GM21825 (cell line): Measurements from ENCODE around the gene AFM.
A peak's percentile ranks its signal among the peaks of the same experiment; 100 is the strongest.
"Not testable (repeated sequence)": the region's sequence is repeated elsewhere in the genome, so short reads cannot be mapped to it uniquely, and the experiment has no call there.

ENCODE experiments used
- ATAC-seq: cut with Tn5 transposase; IDR thresholded peaks from one replicate; pipeline ENCODE4 v1.9.1; 2021; ENCODE audit warnings: mild to moderate bottlenecking, moderate library complexity; ENCODE audit not compliant: unreplicated experiment

The AFM gene

GRCh38 chr4:73501664-73502265, 20.2 kb downstream of the AFM start:
- no peak for ATAC-seq

DNA sequence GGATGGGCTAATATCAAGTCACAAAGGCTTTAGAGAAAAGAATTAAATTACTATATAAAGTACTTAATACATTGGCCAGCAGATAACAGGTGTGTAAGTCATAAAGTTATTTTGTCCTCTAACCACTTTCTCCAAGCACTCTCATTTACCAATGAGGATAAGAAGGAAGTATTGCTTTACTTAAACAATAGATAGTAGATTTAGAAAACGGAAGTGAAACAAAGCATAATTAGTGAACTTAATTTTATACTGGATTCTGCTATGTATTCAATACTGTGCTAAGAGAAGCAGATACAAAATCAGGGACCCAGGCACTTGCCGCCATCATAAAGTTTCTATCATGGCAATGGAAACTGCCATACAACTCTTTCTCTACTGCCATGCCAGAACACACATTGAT, 24.0 kb downstream of the AFM start:
- ATAC-seq: no peak

GRCh38 chr4:73507541-73507940, 26.0 kb downstream of the AFM start:
- no peak for ATAC-seq

DNA sequence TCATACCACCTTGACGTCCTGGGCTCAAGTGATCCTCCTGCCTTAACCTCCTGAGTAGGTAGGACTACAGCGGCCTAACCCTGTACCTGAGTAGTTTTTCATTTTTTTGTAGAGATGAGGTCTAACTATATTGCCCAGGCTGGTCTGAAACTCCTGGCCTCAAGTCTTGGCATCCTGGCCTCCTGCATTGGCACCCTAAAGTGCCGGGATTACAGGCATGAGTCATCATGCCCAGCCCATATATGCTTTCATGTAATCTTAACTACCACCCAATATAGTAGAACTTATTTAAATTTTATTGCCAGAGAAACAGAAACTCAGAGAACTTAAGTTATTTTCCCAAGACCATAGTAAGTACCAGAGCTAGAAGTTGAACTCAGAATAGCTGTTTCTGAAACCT, 27.1 kb downstream of the AFM start:
- no peak for ATAC-seq

DNA sequence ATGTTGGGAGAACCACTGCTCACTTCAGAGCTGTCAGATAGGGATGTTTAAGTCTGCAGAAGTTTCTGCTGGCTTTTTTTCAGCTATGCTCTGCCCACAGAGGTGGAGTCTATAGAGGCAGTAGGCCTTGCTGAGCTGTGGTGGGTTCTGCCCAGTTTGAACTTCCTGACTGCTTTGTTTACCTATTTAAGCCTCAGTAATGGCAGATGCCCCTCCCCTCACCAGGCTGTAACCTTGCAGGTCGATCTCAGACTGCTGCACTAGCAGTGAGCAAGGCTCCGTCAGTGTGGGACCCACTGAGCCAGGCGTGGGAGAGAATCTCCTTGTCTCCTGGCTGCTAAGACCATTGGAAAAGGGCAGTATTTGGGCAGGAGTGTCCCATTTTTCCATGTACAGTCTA, 36.8 kb downstream of the AFM start:
- ATAC-seq: no peak

- no peak for ATAC-seq
These were observed 39.3 kb downstream of the AFM start for GRCh38 chr4:73520821-73521220.

DNA sequence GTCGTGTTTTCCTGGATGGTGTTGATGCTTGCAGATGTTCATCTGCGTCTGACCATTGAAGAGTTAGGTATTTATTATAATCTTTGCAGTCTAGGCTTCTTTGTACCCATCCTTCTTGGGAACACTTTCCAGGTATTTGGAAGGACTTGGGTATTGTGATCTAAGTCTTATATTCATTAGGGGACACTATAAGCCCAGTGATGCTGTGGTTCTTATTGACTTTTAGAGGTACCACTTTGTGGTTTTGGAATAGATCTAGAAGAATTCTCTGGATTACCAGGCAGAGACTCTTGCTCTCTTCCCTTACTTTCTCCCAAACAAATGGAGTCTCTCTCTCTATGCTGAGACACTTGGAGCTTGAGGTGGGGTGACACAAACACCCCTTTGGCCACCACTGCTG, 41.6 kb downstream of the AFM start:
- no peak for ATAC-seq

DNA sequence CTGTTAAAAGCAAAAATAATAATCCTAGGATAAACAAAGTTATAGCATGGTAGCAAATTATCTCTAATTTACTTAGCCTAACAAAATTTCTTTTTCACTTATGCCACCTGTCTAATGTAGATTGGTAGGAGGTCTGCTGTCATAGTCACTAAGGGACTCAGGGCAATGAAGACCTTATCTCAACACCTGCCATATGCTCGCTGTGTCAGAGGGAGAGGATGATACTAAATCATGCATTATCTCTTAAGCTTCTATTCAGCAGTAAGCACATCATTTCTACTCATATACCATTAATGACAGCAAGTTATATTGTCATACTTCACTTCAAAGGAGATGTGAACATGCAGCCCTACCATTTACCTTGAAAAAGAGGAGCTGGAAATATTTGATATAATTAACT, 44.1 kb downstream of the AFM start:
- no peak for ATAC-seq

- peak; percentile 68 for ATAC-seq
These were observed 45.7 kb downstream of the AFM start for GRCh38 chr4:73527196-73527595.

GRCh38 chr4:73528171-73528570, 46.6 kb downstream of the AFM start:
- ATAC-seq: no peak

DNA sequence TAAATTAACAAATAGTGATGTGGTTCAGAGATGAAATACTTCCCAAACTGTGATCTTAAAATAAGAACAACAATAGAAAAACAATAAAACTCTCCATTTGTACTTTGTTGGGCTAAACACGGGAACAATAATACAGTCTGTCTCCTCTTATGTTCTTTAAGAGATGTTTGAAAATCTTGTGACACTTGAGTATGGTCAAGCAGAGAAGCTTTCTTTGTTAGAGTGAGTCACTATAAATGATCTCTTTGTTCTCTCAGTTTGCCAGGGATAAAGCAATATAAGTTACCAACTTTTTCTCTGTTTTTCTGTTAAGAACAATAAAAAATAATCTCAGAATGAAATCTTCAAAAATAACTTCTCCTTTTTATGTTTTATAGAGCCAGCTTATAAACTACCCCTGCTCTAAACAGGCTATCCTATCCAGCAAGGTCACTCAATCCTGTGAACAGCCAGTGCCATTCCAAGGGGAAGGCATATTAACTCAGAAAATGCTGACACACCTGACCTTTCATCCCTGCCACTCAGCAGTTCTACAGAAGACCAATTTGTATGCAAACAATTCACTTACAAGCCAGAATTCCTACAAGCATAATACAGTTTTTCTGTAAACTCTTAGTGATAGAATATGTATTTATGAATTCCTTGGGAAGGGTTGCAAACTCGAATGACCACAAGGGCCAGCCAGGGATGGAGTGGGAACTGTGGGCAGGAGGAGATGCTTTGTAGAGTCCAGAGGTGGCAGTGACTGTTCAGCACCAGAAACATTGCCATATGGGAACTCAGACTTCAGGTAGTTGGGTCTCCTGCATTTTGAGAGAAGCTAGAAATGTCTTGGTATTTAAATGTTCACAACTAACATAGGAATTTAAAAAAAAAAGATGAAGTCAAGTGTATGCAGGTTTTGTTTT, 52.2 kb downstream of the AFM start:
- ATAC-seq: no peak

- ATAC-seq: no peak
These were observed 56.6 kb downstream of the AFM start for GRCh38 chr4:73538162-73538561.

DNA sequence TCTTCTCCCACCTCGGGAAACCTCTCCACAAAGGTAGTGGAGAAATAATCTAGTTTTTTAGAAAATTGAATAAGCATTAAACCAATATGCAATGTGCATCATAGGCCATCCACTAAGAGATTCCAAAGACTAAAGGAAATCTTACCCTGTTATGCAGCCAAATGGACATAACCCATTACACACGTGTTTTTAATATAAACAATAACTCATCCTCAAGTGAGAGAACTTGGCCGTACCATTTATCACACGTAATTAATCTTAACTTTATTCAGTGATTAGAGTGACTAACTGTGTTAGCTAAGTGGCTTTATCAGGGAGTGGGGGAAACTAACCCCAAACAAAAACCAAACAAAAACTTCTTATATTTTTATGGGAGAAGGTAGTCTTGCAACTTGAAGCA, 57.8 kb downstream of the AFM start:
- no peak for ATAC-seq

- ATAC-seq: no peak
These were observed 59.3 kb downstream of the AFM start for GRCh38 chr4:73540826-73541225.

DNA sequence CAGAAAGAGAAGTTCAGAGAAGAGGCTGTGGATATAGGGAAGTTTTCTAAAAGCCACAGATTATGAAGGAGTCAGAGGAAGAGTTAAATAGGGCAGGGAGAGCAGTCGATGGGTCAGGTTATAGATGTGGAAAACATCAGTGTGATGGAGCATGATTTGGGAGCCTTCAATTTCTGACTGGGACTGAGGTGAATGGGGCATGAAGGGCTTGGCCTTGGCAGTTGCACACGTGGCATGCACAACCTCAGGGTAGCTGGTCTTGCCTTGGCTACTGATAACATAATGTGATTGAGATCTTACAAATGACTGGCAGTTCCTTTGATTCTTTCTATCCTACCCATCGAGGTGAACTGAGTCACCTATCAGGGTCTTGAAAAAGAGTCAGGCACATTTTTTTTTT, 59.7 kb downstream of the AFM start:
- no peak for ATAC-seq

DNA sequence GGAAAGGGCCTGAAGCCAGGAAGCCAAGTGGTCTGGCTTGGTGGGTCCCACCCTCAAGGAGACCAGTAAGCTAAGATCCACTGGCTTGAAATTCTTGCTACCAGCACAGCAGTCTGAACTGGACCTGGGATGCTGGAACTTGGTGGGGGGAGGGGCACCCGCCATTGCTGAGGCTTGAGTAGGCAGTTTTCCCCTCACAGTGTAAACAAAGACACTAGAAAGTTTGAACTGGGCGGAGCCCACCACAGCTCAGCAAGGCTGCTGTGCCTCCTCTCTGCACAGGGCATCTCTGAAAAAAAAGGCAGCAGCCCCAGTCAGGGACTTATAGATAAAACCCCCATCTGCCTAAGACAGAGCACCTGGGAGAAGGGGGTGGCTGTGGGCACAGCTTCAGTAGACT, 63.1 kb downstream of the AFM start:
- no peak for ATAC-seq

GRCh38 chr4:73550865-73551264, 69.3 kb downstream of the AFM start:
- not testable (repeated sequence) for ATAC-seq
